Mesothelial cell of epicardium (in vitro differentiated cells): ENCODE measurements around the gene MTX2. TPM values are rescaled to one million over a fixed set of nuclear protein-coding genes. Genes with fewer than 3 reads are reported as not detected.
A peak's percentile ranks its signal among the peaks of the same experiment; 100 is the strongest.
"Not testable (repeated sequence)": the region's sequence is repeated elsewhere in the genome, so short reads cannot be mapped to it uniquely, and the experiment has no call there.

Experiments
- DNase-seq, 2 experiments: peaks; one replicate each; pipeline ENCODE4 v3.0.0; 2021; ENCODE audit warnings: low spot score in 2 of 2; ENCODE audit not compliant: unreplicated experiment in 2 of 2
- H3K27ac Mint-ChIP-seq: 2 replicates; pipeline ENCODE4 v1.8.0; 2021; ENCODE audit warnings: mixed read lengths
- H3K27me3 Mint-ChIP-seq: 2 replicates; pipeline ENCODE4 v1.8.0; 2021; ENCODE audit warnings: low read depth, mixed read lengths
- H3K36me3 Mint-ChIP-seq: 2 replicates; pipeline ENCODE4 v1.8.0; 2021; ENCODE audit warnings: mixed read lengths
- H3K4me1 Mint-ChIP-seq: 2 replicates; pipeline ENCODE4 v1.8.0; 2021; ENCODE audit warnings: mixed read lengths
- H3K4me3 Mint-ChIP-seq: 2 replicates; pipeline ENCODE4 v1.8.0; 2021; ENCODE audit warnings: mild to moderate bottlenecking, moderate library complexity, mixed read lengths
- H3K9me3 Mint-ChIP-seq: 2 replicates; pipeline ENCODE4 v1.8.0; 2021; ENCODE audit warnings: mixed read lengths
- total RNA-seq: library from RNA; stranded (reverse); gene quantifications from 3 replicates; pipeline ENCODE4 v1.2.1, GENCODE V29; 2021
- TF ChIP-seq, protein P1 (sequence below): fragments of 200-600 bp; sonication (generic); IDR thresholded peaks from one replicate; pipeline ENCODE4 v1.5.0; 2021; ENCODE audit warnings: antibody characterized with exemption; ENCODE audit not compliant: unreplicated experiment

The MTX2 gene
- total RNA-seq, 1 donor from 2014 or later = 29.9 TPM

DNA sequence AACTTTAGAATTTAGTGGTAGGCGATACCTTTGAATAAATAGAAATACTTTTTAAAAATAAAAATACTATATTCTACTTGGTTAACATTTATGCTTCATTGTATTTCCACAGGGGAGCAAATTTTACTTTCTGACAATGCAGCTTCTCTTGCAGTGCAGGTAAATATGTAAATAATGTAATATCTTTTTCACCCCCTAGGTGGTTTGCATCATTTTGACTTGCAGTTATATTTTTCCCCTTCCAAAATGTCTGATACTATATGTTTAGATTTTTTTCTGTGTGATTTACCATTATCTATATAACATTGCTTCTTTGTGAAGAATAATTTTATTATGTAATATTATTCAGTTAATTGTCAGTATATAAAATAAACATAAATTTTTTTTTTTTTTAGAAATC, 28.5 kb downstream of the MTX2 start:
- Mint-ChIP-seq H3K4me3 (no peak overlapping the region), H3K27me3 (no peaks in the 10 kb centered on the region), H3K9me3 (no peaks in the 10 kb centered on the region), H3K36me3 (no peaks in the 10 kb centered on the region), H3K4me1 (peaks cover 16% of the 10 kb centered on the region), H3K27ac (no peak overlapping the region)
- TF ChIP-seq, protein P1, sequence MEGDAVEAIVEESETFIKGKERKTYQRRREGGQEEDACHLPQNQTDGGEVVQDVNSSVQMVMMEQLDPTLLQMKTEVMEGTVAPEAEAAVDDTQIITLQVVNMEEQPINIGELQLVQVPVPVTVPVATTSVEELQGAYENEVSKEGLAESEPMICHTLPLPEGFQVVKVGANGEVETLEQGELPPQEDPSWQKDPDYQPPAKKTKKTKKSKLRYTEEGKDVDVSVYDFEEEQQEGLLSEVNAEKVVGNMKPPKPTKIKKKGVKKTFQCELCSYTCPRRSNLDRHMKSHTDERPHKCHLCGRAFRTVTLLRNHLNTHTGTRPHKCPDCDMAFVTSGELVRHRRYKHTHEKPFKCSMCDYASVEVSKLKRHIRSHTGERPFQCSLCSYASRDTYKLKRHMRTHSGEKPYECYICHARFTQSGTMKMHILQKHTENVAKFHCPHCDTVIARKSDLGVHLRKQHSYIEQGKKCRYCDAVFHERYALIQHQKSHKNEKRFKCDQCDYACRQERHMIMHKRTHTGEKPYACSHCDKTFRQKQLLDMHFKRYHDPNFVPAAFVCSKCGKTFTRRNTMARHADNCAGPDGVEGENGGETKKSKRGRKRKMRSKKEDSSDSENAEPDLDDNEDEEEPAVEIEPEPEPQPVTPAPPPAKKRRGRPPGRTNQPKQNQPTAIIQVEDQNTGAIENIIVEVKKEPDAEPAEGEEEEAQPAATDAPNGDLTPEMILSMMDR = peak; percentile 25
- no peak for DNase-seq

DNA sequence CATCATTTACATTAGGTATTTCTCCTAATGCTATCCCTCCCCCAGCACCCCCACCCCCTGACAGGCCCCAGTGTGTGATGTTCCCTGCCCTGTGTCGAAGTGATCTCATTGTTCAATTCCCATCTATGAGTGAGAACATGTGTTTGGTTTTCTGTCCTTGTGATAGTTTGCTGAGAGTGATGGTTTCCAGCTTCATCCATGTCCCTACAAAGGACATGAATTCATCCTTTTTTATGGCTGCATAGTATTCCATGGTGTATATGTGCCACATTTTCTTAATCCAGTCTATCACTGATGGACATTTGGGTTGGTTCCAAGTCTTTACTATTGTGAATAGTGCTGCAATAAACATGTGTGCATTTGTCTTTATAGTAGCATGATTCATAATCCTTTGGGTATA, 36.8 kb downstream of the MTX2 start:
- H3K27me3 Mint-ChIP-seq, H3K27ac Mint-ChIP-seq, H3K4me3 Mint-ChIP-seq, H3K4me1 Mint-ChIP-seq, DNase-seq: not testable (repeated sequence)
- peaks cover 58% of the 10 kb centered on the region for H3K36me3 Mint-ChIP-seq
- H3K9me3 Mint-ChIP-seq = peaks cover 39% of the 10 kb centered on the region

DNA sequence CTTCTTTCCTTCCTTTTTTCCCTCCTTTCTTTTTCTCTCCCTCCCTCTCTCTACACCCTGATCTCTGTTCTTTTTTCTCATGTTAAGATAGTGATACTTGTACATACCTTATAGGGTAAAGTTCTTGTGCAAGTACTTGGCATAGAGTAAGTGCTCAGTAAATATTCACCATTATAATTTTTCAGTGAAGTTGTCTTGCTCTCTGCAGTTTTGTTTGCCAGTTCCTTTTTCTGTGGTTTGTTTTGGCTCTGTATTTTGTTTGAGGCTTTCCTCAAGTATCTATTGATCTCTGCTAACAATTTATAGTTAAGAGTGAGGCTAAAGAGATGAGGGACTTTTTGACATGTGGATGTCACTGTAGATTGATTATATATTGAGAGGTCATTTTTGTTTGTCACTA, 48.0 kb downstream of the MTX2 start:
- H3K27ac Mint-ChIP-seq = no peak overlapping the region
- DNase-seq = no peak
- H3K4me3 Mint-ChIP-seq = no peak overlapping the region
- no peaks in the 10 kb centered on the region for H3K27me3 Mint-ChIP-seq
- TF ChIP-seq, protein P1 = no peak
- H3K4me1 Mint-ChIP-seq = no peaks in the 10 kb centered on the region
- H3K9me3 Mint-ChIP-seq = no peaks in the 10 kb centered on the region
- peaks cover 26% of the 10 kb centered on the region for H3K36me3 Mint-ChIP-seq

DNA sequence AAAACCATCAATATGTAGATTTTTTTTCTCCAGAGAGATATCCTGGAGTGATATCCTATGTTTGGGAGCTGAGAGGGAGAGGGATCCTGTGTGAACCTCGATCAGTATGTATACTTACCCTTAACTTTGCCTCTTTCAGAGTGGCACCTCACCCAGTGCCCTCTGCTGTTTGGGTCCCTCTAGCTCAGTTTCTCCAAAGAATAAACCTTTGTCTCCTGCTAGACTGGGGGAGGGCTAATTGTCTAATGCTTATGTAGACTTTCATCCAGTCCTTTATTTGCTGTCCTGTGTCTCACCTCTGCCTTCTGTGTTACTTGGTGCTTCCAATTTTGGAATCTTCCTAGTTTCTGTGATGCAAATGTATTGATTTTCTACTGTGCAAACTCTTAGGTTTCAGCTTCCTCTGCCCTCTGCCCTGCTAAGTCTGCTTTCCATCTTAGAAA, 48.4 kb downstream of the MTX2 start:
- DNase-seq = no peak
- no peak overlapping the region for H3K4me3 Mint-ChIP-seq

DNA sequence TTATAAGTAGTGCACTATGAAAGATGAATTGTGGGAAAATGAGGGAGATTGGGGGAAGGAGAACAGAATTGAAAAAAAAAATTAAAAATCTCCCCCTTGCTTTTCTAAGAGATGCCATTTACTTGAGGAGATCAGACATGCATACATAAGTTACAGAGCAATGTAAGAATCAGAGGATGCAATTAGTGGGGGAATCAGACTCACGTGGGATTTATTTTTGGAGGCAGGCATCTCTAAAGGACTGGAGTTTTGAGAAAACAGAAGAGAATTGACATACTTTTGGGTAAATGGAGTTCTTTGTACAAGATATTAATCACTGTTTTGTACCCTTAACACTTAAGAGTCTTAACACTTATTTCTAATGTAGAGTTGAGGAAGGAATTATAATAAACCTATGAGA, 52.7 kb downstream of the MTX2 start:
- Mint-ChIP-seq H3K27me3 (no peaks in the 10 kb centered on the region), H3K4me3 (no peak overlapping the region), H3K36me3 (peaks cover 7% of the 10 kb centered on the region), H3K27ac (no peak overlapping the region), H3K4me1 (peaks cover 18% of the 10 kb centered on the region), H3K9me3 (no peaks in the 10 kb centered on the region)
- TF ChIP-seq, protein P1 = no peak
- no peak for DNase-seq

More for the DNA sequence above, 48.4 kb downstream of the MTX2 start:
- TF ChIP-seq, protein P1 = no peak
- H3K27ac Mint-ChIP-seq = no peak overlapping the region
- H3K27me3 Mint-ChIP-seq = no peaks in the 10 kb centered on the region
- H3K9me3 Mint-ChIP-seq = no peaks in the 10 kb centered on the region
- peaks cover 26% of the 10 kb centered on the region for H3K36me3 Mint-ChIP-seq
- no peaks in the 10 kb centered on the region for H3K4me1 Mint-ChIP-seq

DNA sequence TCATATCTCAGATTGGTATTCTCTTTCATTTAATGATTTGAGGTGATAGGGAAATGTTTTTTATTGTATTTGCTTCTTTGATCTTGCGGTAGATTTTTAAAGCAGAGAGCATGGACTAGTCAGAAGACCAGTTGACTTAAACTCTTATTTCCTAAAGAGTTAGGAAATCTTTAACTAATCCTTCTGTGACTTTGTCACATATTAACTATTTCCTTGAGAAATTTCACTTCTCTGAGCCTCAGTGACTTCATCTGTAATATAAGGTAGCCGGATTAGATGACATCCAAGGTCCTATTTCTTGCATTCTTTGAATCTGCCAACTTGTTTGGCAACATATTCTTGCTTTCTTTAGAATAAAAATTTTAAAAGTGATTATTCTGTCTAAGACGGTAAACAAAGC, 55.6 kb downstream of the MTX2 start:
- H3K27ac Mint-ChIP-seq = peak overlapping the region; percentile 35
- no peaks in the 10 kb centered on the region for H3K9me3 Mint-ChIP-seq
- TF ChIP-seq, protein P1 = no peak
- H3K36me3 Mint-ChIP-seq = peaks cover 9% of the 10 kb centered on the region
- no peak for DNase-seq
- no peak overlapping the region for H3K4me3 Mint-ChIP-seq
- H3K4me1 Mint-ChIP-seq = peaks cover 18% of the 10 kb centered on the region
- H3K27me3 Mint-ChIP-seq = no peaks in the 10 kb centered on the region
